NB4 (cell line): ENCODE data around the gene TMEM106C.

Experiments used
- MYC ChIP-seq: IDR thresholded peaks from 2 replicates; pipeline ENCODE4 v1.6.1; 2011; ENCODE audit warnings: low read depth, low read length
- POLR2A ChIP-seq: IDR thresholded peaks from 2 replicates; pipeline ENCODE4 v1.6.1; 2011; ENCODE audit warnings: mild to moderate bottlenecking; ENCODE audit not compliant: insufficient read length; ENCODE audit errors: extremely low read depth
- TF ChIP-seq, protein P1 (sequence below): IDR thresholded peaks from one replicate; pipeline ENCODE4 v1.5.1; 2012; ENCODE audit warnings: low read depth, low read length
- TF ChIP-seq, protein P2 (sequence below): IDR thresholded peaks from 2 replicates; pipeline ENCODE4 v1.6.1; 2011; ENCODE audit warnings: low read depth, low read length

DNA sequence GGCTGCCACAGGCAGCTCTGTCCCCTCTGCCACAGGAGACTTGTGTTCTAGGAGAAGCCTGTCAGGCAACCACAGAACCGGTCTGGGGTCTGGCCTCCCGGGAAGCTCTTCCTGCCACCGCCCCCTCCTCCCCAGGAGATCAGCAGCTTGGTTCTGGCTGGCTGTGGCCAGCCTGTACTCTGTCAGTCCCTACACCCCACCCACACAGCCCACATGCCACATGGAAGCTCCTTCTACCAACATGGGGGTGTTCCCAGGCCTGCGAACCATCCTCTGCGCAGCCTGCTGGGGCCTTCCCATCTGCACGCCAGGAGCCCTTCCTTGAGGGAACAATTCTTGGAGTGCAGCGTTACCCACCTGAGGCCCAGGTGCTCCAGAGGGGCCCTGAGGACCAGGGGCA lies 16.8 kb downstream of the TMEM106C start:
- TF ChIP-seq, protein P1, sequence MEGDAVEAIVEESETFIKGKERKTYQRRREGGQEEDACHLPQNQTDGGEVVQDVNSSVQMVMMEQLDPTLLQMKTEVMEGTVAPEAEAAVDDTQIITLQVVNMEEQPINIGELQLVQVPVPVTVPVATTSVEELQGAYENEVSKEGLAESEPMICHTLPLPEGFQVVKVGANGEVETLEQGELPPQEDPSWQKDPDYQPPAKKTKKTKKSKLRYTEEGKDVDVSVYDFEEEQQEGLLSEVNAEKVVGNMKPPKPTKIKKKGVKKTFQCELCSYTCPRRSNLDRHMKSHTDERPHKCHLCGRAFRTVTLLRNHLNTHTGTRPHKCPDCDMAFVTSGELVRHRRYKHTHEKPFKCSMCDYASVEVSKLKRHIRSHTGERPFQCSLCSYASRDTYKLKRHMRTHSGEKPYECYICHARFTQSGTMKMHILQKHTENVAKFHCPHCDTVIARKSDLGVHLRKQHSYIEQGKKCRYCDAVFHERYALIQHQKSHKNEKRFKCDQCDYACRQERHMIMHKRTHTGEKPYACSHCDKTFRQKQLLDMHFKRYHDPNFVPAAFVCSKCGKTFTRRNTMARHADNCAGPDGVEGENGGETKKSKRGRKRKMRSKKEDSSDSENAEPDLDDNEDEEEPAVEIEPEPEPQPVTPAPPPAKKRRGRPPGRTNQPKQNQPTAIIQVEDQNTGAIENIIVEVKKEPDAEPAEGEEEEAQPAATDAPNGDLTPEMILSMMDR = no peak
- TF ChIP-seq, protein P2, sequence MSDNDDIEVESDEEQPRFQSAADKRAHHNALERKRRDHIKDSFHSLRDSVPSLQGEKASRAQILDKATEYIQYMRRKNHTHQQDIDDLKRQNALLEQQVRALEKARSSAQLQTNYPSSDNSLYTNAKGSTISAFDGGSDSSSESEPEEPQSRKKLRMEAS = no peak
- TF ChIP-seq MYC (no peak), POLR2A (no peak)
